Measurements from ENCODE around the gene TRIP13.

- no peak for TF ChIP-seq CTCF (IDR thresholded peaks at IDR 0.05)
- TF ChIP-seq EP300 (IDR thresholded peaks at IDR 0.05), result no peak
These were observed 65.2 kb downstream of the TRIP13 start for GRCh38 chr5:957748-958485.
